H1 (cell line): ENCODE measurements around the gene ASPG. TPM values are rescaled to one million over a fixed set of nuclear protein-coding genes. Genes with fewer than 3 reads are reported as not detected.

Experiments
- KDM1A ChIP-seq: fragments of 200-600, 300-600 bp; sonication (generic); IDR thresholded peaks from 2 replicates; pipeline ENCODE4 v1.7.1; 2016; ENCODE audit warnings: mild to moderate bottlenecking, low read length, borderline replicate concordance
- NANOG ChIP-seq: IDR thresholded peaks from 2 replicates; pipeline ENCODE4 v1.6.1; 2011; ENCODE audit warnings: low read length, low read depth, mild to moderate bottlenecking, inconsistent platforms; ENCODE audit not compliant: insufficient read depth, poor library complexity, severe bottlenecking
- RXRA ChIP-seq: IDR thresholded peaks from 2 replicates; pipeline ENCODE4 v1.6.1; 2011; ENCODE audit warnings: low read depth, mild to moderate bottlenecking, low read length, moderate library complexity; ENCODE audit not compliant: insufficient read depth
- polyA plus RNA-seq, 7 experiments: library from polyadenylated mRNA; depleted of rRNA in 3 of 7; stranded (reverse) in 5 of 7; unstranded in 2 of 7; fragments of >200 nt in 5 of 7; fragments of 200-250 nt in 2 of 7; gene quantifications; 1 replicate in 5 of 7; 2 replicates in 1 of 7; 4 replicates in 1 of 7; pipeline versions ENCODE4 v1.2.1 to v1.2.3, GENCODE V29; 2011 to 2013; ENCODE audit warnings: missing spikeins in 2 of 7, mixed read lengths in 2 of 7
- total RNA-seq: library from RNA; stranded (reverse); fragmentation: NEBNext Ultra II Directional; extraction: Animal tissue kit (Norgen Biotek cat#: 25700); gene quantifications from 2 replicates; pipeline ENCODE4 v1.2.1, GENCODE V29; 2021
- TF ChIP-seq, protein P1 (sequence below), 3 experiments: IDR thresholded peaks; 1 replicate in 2 of 3; 2 replicates in 1 of 3; pipeline versions ENCODE4 v1.5.1 to v1.6.1; 2011; ENCODE audit warnings: low read length in 3 of 3, mild to moderate bottlenecking in 3 of 3, inconsistent platforms in 2 of 3, low read depth in 1 of 3, moderate library complexity in 1 of 3; ENCODE audit not compliant: insufficient read depth in 1 of 3; ENCODE audit errors: control extremely low read depth in 1 of 3

Gene ASPG
- total and polyA plus RNA-seq, 2 of the 8 experiments (the other 6 are each of a cell fraction or from before 2014, with no cell fraction given) = 0.34 to 0.59 TPM

DNA sequence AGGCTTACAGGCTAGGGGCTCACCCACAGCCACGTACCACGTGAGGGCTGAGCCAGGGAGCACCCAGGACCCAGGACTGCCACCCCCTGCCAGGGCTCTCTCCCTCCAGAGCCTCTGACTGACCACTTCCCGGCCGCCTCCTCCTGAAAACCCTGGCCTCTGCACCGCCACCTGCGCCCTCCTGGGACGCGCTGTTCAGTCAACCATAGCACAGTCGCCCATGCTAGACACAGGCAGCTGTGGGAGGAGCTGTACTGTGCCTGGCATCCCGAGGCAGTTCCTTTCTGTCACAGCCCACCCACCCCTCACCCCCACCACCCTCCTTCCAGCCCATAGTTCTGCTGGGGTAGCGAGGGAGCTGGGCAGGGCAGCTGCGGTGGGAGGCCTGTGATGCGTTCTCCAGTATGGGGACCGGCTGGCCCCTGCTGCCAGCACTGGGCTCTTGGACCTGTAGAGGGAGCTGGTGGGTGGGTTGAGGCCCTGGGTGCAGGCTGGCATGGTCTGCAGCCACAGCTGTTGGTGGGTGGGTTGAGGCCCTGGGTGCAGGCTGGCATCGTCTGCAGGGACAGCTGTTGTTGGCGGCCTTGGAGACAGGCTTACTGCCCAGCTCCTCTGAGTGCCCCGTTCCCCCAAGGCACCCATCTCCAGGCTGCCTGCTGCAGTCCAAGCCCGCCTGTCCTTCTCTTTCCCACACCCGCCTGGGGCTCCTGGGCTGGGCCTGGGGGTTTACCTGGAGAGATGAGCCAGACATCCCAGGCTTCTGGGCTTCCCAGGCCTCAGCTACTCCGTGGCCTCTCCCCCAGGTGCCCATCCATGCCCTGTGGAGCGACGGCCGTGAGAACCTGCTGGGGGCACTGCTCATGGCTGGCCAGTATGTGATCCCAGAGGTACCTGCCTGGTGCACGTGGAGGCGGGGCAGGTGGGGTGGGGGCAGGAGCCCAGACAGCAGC, 11.5 kb downstream of the ASPG start (continued):
- TF ChIP-seq, protein P1, sequence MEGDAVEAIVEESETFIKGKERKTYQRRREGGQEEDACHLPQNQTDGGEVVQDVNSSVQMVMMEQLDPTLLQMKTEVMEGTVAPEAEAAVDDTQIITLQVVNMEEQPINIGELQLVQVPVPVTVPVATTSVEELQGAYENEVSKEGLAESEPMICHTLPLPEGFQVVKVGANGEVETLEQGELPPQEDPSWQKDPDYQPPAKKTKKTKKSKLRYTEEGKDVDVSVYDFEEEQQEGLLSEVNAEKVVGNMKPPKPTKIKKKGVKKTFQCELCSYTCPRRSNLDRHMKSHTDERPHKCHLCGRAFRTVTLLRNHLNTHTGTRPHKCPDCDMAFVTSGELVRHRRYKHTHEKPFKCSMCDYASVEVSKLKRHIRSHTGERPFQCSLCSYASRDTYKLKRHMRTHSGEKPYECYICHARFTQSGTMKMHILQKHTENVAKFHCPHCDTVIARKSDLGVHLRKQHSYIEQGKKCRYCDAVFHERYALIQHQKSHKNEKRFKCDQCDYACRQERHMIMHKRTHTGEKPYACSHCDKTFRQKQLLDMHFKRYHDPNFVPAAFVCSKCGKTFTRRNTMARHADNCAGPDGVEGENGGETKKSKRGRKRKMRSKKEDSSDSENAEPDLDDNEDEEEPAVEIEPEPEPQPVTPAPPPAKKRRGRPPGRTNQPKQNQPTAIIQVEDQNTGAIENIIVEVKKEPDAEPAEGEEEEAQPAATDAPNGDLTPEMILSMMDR (IDR thresholded peaks at IDR 0.05; ENCODE audit: control extremely low read depth in 1 of 3, insufficient read depth in 1 of 3, low read depth in 1 of 3, low read length in 3 of 3) = peak in 2 of 3 experiments; percentile 48 to 57; a peak in 3 of 4 replicates
- no peak for TF ChIP-seq KDM1A
- TF ChIP-seq RXRA = no peak
- no peak for TF ChIP-seq NANOG
